Stimulated activated CD4-positive, alpha-beta T cell treated with anti-CD3 and anti-CD28 coated beads, TNF-alpha, amount 100 ng/mL, for 1 hour (primary cell): Measurements from ENCODE around the gene HADH.
"Not testable (repeated sequence)": the region's sequence is repeated elsewhere in the genome, so short reads cannot be mapped to it uniquely, and the experiment has no call there.

ENCODE experiments used
- DNase-seq, 3 donors: peaks; one replicate each; pipeline ENCODE4 v3.0.0-alpha.2; 2020; ENCODE audit warnings: low read depth in 3 of 3, low spot score in 1 of 3

HADH gene

DNA sequence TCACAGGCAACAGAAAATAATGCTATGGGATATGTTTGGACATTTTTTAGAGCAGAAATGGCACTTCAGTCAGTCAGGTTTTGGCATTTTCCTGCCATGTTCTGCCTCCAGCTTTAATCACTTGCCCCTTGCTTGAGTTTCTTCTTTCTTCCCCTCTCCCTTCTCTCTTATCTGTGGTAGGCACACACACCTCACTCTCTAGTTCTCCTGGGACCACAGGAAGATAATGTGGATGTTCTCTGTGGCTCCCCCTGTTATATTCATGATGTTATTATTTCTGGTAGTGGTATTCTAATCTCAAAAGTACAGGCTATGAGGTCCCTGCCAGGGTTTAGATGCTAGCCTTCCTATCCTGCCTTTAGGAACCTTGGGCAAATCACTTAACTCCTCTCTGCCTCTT is 5.2 kb downstream of the HADH start:
- DNase-seq, result no peak

DNA sequence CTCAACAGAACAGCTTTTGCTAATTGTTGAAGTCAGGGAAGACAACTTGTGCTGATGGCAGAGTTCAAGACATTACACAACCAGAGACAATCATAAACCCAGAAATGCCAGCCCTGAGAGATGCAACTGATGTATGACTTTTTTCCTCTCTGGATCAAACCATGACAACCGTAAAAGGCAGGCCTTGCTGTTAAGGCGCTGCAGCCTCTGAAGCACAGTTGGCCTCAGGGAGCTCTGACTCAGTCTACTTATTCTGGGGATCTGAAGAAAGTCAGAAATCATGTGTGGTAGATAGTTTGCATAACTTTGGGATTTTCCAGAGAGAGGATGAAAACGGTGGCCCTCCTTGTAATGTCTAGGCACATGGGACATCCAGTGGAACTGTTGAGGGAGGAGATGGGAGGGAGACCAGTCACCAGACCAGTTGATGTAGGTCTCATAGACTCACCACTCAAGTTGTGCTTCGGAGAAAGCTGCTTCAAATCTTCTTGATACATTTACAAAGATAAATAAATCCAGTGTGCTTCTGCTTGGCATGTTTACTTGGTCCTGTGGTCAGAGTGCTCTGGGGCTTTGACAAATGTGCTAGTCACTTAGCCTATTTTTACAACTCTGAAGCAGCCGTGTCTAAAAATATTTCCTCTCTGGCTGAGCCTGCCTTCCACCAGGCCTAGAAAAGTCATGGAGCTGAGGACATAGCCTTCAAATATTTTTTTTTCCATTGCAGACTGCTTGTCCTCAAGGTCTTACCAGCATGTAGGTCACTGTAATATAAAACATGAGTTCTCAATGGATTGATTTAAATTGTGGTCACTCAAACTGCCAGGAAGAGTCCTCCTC is 7.5 kb downstream of the HADH start:
- DNase-seq, result no peak

DNA sequence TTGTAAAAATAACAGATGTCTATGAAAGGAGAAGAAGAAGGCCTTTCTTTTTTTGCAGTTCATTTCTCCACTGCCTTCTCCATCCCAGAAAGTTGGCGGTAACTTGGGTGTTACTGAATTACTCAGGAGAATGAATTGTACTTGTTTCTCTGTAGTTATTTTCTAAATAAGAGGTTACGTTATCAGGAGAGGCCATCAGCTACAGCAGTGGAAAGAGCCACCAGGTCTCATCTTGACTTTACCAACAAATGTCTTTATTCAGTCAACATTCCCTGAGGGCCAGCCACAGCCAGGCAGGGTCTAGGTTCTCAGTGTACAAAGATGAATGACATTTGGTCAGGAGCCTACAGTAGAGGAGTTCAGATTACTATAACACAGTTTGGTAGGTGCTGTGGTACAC is 8.1 kb downstream of the HADH start:
- DNase-seq, result no peak

DNA sequence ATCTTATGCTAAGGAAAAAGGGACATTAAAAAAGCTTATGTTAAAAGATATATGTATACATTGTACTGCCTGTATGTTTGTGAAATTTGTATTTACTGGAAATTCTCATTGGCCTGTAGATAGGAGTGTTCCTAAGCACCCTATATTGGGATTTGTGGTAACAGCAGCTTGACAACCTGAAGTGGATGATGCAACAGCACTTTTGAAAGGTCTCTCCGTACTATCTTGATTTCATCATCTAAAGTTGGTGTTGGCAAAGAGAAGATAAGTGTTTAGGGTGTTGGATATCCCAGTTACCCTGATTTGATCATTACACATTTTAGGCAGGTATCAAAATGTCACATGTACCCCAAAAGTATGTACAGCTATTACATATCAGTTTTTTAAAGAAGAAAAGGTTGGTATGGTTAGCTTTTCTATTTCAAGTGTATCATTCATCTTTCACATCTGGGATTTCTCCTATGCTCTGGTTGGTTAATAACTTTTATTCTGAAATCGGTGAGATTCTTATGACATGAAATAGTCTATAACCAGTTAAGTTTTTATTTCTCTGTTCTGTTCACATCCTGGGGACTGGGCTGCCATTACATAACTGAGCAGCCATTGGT is 10.3 kb downstream of the HADH start:
- no peak for DNase-seq

DNA sequence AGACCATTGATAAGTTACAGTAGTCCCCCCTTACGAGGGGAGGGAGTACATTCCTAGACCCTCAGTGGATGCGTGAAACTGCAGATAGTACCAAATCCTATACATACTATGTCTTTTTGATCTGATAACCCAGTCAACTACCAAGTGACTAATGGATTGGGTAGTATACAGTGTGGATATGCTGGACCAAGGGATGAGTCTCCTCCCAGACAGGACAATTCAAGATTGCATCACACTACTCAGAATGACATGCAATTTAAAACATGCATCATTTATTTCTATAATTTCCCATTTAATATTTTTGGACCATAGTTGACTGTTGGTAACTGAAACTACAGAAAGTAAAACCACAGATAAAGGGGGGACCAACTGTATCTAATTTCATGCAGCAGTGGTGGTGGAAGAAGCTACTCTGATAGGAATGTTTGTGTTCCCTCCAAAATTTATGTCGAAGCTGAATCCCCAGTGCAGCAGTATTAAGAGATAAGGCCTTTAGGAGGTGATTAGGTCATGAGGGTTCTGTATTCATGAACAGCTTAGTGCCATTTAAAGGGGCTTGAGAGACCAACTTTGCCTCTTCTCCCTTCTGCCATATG is 11.9 kb downstream of the HADH start:
- no peak for DNase-seq

DNA sequence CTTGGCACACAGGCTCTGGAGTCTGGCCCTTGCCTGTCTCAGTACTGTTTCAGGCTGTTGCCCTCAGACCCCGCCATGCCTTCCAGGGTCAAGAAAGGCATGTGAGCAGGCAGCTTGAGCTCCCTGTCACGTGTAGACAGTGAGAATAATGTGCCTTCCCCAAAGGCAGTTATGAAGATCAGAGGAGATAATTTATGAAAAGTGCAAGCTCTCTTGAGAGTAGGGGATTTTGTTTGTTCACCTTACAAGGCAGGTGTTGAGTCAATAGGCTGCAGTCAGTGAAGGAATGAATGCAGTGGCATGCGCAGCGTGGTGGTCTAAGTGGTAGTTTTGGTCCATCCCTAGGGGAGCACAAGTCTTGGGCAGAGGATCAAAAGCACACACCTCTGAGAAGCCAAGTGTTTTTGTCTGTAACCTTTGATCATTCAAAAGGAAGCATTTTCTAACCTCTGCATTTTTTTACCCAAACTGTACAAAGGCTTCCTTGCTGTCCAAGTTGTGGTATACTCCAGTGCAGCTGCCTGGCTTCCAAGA is 14.4 kb downstream of the HADH start:
- DNase-seq, result no peak

DNA sequence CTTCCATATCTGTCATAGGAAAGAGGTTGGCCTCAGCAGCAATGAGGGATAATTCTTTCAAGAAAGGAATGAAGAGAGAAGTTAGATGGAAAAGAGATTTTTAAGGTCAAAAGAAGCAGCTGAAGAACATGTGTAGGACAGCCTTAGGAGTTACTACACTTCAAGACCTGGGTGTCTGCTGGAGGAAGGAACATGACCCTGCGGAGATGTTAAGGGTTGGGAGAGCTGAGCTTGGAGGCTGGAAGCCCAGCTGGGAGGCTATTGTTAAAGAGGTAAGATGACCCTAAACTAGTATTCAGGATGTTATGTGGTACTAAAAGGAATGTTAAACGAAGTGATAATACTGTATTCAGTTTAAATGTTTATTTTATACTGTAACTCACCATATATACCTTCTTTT is 15.0 kb downstream of the HADH start:
- no peak for DNase-seq

DNA sequence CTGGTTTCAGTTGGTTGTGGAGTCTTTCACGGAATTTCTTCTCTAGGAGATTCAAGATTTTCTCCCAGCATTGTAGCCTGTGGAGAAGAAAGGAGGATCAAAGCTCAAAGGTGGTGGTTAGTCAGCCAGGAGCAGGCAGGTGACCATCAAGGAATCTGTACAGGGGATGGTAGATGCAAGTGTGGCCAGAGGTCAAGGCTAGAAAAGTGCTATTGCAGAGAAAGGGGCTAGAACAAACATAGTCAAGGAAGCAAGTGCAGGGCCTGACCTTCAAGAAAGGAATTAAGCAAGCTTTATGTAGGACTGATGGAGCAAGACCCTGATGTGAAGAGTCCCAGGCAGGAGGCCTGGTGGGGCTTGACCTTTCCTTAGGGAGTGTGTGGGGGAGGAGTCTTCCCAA is 16.1 kb downstream of the HADH start:
- no peak for DNase-seq

DNA sequence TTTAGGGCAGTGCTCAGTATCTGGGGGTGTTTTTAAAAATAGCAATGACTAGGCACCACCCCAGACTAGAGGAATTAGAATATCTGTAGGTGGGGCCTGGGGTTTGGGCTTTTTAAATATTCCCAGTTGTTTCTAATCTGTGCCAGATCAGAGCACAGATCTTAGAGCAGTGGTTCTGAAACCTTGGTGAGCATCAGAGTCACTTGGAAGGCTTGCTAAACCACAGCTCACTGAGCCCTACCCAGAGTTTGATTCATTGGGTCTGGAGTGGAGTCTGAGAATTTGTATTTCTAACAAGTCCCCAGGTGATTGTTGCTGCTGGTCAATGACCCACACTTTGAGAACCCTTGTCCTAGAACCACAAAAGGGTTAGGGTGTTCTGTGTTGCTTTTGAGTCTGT is 16.7 kb downstream of the HADH start:
- no peak for DNase-seq

DNA sequence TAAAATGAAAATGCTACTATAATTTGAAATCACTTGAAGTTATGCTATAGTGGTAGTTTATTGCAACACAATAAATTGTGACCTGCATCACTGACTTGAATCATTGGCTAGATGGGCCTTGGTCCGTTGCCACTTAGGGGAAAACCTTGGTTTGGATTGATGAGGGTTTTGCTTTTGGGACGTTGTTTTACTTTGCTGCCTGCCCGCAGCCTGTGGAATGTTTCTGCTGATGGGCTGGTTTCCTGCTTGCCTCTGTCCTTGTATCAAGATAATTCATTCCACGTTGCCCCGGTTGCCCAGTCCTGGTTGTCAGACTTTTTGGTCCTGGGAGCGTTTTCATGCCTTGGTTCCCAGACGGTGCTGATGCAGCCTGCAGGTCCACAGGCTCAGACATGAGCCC is 18.3 kb downstream of the HADH start:
- DNase-seq, result no peak

DNA sequence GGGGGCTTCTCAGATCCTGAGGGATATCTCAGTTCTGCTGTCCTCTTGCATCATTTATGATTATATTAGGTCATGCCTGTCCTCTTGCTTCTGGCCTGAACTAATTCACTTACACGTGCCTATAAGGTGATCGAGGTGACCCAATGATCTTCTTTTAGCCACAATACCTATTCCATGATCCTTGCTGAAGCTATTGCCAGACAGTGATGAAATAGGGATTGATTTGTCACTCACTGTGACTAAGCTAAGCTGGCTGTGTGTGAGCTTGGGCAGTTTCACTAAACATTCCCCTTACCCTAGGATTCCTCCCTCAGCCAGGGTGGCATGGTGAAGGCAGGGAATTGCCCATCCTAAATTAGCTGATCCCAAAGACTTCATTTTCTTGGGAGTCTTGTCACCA is 19.0 kb downstream of the HADH start:
- no peak for DNase-seq

DNA sequence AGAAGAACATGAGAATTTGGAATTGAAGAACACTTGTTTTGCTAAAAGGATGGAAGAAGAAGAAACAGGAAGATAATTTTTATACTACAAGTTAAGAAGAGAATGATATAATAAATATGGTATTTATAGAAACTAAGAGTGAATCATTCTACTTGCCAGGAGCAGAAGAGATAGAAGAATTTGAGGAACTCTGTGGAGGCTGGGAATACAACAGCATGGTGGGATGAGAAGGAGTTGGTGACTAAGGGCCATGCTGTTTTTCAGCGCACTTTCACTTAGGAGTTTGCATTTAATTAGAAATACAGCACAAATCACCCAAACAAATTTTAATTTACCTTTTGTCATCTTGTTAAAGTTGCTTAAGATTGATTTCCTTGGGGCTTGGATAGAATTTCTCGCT is 20.5 kb downstream of the HADH start:
- DNase-seq, result no peak

DNA sequence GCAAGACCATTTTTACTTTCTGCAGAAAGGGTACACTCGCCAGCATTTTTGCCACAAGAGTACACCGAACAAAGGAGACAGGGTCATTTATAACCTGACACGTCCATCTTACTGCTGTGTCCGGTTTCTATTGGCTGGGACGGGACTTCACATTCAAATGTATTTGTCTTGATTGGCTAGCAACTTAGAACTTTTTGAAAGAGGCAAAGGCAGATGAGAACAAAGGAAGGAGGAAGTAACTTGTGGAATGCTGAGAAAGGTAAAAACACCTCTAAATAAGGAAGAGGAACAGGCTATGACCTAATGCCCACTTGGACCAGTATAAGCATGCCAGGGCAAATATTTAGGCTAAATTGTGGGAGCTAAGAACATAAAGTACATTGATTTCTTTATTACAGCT is 22.7 kb downstream of the HADH start:
- DNase-seq, result not testable (repeated sequence)

DNA sequence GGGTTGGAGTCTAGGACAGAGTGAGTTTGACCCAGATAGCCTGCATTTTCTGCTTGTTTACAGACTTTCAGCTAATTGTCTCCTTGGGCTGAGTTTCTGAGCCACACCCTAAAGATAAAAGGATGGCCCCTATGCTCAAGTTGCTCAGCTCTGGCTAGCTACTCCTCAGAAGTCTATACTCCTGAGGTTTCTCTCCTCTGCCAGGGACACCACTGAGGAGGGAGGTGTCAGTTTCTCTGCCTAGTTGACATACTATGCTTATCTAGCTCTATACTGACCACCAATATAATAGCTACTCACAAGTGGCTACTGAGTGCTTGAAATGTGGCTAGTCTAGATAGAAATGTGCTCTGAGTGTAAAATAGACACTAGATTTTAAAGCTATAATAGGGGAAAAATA is 23.6 kb downstream of the HADH start:
- DNase-seq, result no peak

DNA sequence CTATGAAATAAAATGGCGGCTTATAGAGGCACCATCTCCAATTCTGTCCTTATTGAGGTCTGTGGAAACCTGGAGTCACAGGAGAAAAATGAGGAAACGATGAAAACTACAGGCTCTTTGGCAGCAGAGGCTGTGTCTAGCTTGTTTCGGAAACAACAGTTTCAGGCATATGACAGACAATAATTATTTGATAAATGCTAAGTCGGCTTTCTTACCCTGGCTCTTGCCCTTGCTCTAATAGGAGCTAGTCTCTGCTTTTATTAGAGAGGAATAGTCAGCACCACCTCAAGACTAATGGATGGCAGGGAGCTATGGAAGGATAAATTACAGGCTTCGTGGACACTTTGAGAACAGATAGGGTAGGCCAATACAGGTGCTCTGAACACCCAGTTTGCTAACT is 24.3 kb downstream of the HADH start:
- DNase-seq, result no peak

DNA sequence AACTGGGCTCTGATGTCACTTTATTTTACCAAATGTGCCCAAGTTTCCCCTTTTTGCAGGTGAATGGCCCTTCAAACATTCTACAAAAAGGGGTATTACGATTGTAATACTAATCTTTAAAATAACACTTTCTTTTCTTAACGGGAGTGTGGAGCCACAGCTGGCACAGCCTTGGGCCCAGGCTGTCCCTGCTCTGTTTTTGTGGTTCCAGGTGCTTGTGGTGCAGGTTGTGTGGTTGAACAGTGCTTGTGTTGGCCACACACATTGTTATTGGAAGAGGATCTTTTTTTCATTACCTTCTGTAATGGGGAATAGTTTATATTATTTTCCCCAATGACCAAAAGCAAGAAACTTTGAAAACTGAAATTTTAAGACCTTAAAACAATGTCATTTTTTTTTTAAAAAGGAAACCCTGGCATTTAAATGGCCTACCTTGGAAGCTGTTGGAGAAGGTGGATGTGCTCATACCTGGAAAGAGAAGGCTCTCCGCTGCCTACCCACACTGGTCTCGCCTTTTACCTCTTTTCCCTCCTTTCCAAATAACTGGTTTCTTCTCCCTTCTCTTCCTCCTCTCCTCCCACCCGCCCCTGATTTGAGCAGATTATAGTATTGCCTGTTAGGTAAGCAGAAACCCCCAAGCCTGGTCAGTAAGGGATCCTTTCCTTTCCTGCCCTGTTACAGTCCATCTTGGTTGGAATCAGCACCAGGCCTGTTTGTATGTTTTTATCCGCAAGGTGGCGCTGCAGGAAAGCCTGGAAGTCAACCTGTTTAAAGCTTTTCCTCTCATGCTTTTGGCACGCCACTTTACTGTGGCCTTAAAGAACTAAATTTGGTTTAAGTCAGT is 28.6 kb downstream of the HADH start:
- peak; percentile 68 to 78 (median 74) for DNase-seq

DNA sequence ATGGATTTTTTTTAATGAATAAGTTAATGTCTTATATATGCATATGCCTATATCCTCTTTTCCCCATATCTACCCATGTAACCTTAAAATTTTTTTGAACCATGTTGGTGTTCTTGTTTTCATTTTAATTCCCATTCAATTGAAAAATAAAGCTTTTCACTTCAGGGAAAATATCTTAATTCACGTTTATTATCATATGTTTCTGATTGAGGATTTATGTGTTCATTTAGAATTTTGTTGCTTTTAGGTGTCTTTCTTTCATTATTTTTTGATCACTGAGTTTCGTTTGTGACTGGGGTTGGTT is 29.1 kb downstream of the HADH start:
- DNase-seq, result no peak

DNA sequence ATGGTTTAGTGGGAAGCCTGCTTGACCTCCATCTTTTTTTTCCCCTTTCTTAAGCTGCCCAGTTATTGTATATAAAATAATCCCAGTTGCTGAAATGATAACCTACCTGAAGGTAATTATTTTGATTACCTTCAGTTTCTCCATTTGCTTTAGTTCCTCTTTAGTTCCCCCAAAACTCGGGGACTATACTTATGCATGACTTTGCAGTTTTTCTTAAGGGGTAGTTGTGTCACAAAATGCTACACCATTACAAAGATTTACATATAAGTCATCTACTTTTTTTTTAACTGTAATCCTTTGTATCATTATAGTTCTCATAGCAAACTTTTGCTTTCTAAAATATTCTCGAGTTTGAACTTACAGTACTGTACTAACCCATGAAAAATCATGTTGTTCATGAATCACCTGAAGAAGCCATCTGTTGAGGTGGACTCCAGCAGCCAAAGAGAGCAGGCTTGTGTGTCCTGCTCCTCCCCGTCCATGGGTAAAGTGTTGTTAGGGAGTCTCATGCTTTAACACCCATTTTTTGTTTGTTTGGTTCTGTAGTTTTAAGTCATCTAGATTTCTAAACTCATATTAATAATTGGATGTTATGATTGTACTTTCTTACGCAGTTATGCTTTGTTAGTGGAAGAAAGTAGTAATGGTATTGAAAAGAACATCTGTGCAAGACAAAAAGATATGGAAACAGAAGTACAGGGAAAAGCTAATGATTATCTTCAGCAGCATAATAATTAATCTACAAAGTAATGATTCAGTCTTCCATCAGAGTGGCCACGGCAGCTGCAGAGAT is 34.6 kb downstream of the HADH start:
- DNase-seq, result no peak

DNA sequence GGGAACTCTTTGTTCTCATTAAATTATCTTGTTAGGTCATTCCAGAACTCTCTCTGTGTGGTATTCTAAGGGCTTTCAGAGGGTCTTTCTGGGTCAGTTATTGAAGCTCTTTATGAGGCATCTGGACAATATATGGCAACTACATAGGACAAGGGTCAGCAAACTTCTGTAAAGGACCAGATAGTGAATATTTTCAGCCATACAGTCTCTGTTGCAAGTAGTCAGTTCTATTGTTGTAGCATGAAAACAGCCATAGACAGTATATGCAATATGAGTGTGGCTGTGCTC is 35.1 kb downstream of the HADH start:
- no peak for DNase-seq

DNA sequence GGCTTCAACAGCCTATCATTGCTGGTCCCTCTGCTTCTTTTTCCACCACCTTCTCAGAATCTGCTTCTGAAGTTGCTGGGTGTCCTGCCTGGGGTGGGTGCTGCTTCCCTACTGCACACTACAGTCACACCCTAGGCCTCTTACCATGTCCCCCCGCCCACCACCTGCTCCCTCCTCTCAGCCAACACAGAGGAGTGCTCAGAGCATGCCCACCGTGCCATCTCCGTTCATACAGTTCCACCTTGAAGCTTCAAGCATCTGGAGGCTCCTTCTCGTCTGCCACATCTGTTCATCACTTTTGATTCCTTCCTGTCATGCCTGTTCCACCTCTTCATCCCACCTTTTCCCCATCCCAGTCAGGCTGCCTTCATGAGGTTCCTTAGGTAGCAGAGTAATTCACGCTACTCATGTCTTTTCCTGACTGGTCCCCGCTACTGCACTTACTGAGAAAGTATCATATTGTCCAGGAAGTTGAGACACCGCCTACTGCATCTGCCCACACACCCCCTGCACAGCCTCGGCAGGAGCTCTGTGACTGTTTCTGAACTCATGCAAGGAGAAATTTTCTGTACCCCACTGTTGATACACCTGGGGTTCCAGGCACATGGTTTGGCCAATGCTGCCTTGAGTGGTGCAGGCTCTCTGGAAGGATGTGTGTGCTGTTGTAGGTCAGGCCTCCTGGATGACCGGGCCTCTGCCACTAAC is 39.5 kb downstream of the HADH start:
- peak in 1 of 3 donors; percentile 49 for DNase-seq
